NT2/D1 (cell line): ENCODE measurements around the gene SEMA4F.

Experiments
- SUZ12 ChIP-seq: IDR thresholded peaks from 2 replicates; pipeline ENCODE4 v1.6.1; 2011; ENCODE audit not compliant: insufficient read length, insufficient read depth; ENCODE audit errors: extremely low read depth
- YY1 ChIP-seq: IDR thresholded peaks from 2 replicates; pipeline ENCODE4 v1.6.1; 2011; ENCODE audit not compliant: insufficient read length, insufficient read depth

DNA sequence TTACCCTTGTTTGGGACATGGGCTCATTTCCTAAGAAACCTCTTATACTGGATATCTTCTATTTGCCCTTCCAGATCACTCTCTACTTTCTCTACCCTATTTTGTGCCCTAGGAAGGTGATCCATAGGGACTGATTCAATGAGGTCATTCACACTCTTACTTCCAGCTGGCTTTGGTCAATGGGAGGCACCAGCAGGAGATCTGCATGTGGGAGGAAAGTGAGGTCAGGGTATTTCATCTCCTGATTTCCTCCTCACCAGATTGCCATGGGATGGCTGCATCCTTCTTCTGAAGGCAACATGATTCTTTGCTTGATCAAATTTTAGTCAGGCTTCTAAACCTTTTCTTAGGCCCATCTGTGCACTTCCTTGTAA lies 21.1 kb upstream of the SEMA4F start:
- TF ChIP-seq SUZ12: no peak
- TF ChIP-seq YY1: no peak
